Measurements from ENCODE around the gene RFC5. TPM values are rescaled to one million over a fixed set of nuclear protein-coding genes. Genes with fewer than 3 reads are reported as not detected.
"Not testable (repeated sequence)": the region's sequence is repeated elsewhere in the genome, so short reads cannot be mapped to it uniquely, and the experiment has no call there.

Gene RFC5
- total RNA-seq, 1 donor from 2014 or later = 53.6 TPM

GRCh38 chr12:118013283-118013682 is 3.2 kb upstream of the RFC5 start:
- intact Hi-C loops (cut with micrococcal nuclease) = no loop called here

GRCh38 chr12:118015306-118015705 is 1.2 kb upstream of the RFC5 start:
- intact Hi-C loops (cut with micrococcal nuclease) = no loop called here

GRCh38 chr12:118015944-118016343 is 559 bp upstream of the RFC5 start:
- intact Hi-C loops (cut with micrococcal nuclease) = loop anchor here (1.0 to 2.0 kb wide), 3 partner anchors 44 to 357 kb away; partner anchors contain the start of gene TAOK3

DNA sequence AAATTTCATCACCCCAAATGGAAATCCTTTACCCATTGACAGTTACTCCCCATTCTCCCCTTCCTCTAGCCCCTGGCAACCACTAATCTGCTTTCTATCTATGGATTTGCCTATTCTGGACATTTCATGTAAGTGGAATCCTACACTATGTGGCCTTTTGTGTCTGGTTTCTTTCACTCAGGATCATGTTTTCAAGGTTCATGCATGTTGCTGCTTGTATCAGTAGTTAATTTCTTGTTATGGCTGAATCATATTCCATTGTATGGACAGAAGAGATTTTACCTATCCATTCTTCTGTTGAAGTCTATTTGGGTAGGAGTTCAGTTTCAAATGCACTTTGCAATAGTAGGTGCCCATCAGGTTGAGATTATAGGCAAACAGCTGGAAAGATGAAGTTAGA is 1.4 kb downstream of the RFC5 start:
- intact Hi-C loops (cut with micrococcal nuclease) = loop anchor here (2.0 kb wide), 1 partner anchor 355 kb away; the partner anchor contains the start of gene TAOK3

DNA sequence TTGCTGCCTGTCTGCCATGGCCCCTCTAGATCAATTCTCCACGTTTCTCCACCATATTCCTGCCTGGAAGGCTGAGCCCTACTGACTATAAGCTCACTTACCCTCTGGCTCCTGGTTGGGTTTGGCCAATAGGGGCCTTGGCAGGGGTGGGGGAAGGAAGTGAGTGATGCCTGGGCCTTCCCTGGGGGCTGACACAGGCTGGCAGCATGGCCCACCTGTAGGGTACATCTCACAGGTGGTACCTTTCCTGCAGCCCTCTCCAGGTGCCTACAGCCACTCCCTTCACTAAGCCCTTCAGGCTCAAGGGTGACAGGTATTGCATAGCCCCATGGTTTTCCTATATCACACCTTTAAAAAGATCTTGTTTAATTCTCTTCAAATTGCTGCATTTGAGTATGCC is 3.5 kb downstream of the RFC5 start:
- intact Hi-C loops (cut with micrococcal nuclease) = no loop called here

DNA sequence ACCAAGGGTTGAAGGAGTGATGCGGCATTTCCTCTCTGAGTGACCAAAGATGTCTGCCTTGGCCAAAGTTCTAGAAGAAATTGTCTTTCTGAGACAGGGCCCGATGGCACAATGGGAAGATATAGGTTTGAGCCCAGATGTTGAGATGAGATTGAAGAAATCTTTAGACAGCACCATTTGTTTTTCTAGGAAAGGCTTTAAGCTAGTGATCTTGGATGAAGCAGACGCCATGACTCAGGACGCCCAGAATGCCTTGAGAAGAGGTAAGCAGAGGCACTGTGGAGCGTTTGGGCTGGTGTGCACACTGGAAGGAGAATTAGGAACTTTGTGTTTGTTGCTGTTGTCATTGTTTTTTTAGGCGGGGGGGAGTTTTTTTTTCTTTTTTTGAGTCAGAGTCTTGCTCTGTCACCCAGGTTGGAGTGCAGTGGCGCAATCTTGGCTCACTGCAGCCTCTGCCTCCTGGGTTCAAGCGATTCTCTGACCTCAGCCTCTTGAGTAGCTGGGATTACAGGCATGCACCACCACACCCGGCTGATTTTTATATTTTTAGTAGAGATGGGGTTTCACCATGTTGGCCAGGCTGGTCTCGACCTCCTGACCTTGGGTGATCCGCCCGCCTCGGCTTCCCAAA is 5.7 kb downstream of the RFC5 start:
- intact Hi-C loops (cut with micrococcal nuclease) = not testable (repeated sequence)

DNA sequence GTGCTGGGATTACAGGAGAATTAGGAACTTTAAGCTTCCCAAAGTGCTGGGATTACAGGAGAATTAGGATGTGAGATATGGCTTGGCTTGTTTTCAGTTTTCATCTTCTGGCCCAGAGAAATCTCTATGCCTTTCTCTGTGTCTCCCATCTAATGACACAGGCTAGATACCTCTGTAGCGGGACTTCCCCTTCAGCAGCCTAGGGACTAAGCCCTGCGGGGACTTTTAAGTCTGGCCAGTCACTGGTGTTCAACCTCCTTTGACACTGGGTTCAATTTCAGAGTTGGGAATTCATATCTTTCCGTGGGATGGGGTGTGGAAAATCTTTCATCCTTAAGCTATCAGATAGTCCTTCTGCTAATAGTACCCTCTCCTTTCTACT is 6.2 kb downstream of the RFC5 start:
- intact Hi-C loops (cut with micrococcal nuclease) = no loop called here

- intact Hi-C loops (cut with micrococcal nuclease) = no loop called here
Observed at GRCh38 chr12:118023301-118023860, 6.9 kb downstream of the RFC5 start.

- intact Hi-C loops (cut with micrococcal nuclease) = no loop called here
Observed at GRCh38 chr12:118025168-118025567, 8.7 kb downstream of the RFC5 start.

- intact Hi-C loops (cut with micrococcal nuclease) = no loop called here
Observed at GRCh38 chr12:118029166-118029565, 12.7 kb downstream of the RFC5 start.

DNA sequence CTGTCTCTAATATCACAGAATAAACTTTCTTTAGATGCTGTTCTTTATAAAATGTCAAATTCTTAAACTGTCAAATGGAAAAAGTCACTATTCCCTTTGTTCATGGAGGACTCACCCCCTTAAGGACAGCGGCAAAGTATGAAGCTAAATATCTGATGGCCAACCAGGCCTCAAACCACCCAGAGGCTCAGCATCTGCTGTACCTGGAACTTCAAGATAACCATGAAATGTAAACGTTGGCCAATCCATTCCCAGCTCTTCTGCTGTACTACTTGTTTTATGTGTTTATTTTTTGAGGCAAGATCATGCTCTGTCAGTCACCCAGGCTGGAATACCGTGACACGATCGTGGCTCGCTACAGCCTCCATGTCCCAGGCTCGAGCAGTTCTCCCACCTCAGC is 15.7 kb downstream of the RFC5 start:
- intact Hi-C loops (cut with micrococcal nuclease) = no loop called here

DNA sequence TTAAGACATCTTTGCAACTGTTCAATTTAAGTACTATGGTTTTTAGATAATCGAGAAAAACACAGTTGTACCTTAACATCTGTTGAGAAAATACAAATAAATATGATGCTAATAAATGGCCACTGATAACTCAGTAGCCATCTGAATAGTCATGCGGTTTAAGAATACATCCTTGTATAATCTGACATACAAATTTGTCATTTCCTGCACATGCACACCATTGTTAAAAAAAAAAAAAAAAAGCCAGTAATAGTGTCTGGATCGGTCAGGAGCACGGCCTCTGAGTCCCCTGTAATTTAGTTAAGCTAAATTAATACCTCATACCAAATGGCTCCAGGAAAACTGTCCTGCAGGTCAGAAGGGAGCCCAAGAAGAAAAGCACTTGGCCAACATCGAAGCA is 16.8 kb downstream of the RFC5 start:
- intact Hi-C loops (cut with micrococcal nuclease) = no loop called here

- intact Hi-C loops (cut with micrococcal nuclease) = no loop called here
Observed at GRCh38 chr12:118033902-118034301, 17.4 kb downstream of the RFC5 start.

DNA sequence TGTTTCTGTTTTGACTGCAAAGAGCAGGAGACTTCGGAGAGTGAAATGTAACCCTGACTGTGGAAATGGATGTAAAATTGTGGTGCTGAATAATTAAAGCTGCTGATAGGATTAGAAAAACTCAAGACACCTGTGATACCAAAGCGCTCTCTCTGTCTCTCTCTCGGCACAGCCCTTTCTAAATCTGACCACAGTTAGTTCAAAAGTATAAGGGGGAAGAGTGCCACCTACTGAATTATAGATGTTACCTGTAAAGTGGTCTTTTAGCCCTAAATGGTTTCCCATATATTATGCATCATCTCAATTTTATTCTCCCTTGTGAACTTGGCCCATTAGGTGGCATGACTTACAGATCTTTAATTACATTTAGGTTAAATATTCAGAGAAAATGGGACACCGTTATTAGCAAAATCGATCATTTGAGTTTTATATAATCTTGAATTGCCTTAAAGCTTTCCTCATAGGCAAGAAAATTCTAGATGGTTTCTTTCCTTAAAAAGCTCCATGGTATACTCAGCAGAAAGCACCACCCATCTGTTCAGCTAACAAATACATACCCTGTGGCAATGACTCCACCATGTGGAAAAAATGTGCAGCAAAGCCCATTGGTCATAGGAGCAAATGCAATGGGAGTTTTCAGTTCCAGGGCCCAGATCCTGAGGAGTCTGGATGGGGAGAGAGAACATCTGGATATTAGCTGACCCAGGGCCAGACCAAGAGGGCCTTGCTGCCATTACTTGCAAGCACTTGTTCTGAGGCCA is 18.1 kb downstream of the RFC5 start:
- intact Hi-C loops (cut with micrococcal nuclease) = no loop called here

GRCh38 chr12:118035190-118036041 is 18.9 kb downstream of the RFC5 start:
- intact Hi-C loops (cut with micrococcal nuclease) = no loop called here

GRCh38 chr12:118036672-118037411 is 20.3 kb downstream of the RFC5 start:
- intact Hi-C loops (cut with micrococcal nuclease) = no loop called here

DNA sequence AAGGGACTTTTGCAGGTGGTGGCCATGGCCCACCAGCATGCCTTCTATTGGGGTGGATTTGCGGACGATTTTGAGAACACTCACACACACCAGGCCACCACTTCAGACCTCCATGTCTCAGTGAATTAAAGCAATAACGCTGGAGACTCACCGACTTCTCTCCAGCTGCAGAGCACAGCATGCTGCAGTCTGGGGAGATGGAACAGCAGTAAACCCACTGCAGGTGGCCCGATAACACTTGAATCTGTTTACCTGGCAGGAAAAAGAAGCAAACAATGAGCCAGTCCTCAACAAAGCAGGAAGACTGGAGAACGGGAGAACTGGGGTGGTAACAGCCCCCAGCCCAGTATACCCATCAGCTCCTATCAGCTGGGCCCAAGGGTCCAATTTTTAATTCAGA is 21.6 kb downstream of the RFC5 start:
- intact Hi-C loops (cut with micrococcal nuclease) = no loop called here

- intact Hi-C loops (cut with micrococcal nuclease) = no loop called here
Observed at GRCh38 chr12:118042091-118042490, 25.6 kb downstream of the RFC5 start.

DNA sequence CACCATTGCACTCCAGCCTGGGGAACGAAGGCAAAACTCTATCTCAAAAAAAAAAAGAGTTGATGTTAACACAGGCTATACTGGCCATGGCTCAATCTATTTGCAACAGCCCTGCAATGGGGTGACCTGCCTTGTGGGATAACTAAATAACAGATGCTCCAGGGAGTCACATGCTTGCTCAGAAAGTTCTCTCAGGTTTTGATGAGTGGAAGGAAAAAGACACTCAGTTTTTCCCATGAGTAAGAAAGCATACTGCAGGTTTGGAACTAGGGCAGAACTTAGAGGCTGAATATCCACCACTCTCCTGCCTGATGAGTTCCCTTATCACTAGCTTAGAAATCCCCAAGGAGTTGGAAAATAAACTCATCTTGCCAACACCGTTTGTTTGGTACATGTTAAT is 27.6 kb downstream of the RFC5 start:
- intact Hi-C loops (cut with micrococcal nuclease) = no loop called here

DNA sequence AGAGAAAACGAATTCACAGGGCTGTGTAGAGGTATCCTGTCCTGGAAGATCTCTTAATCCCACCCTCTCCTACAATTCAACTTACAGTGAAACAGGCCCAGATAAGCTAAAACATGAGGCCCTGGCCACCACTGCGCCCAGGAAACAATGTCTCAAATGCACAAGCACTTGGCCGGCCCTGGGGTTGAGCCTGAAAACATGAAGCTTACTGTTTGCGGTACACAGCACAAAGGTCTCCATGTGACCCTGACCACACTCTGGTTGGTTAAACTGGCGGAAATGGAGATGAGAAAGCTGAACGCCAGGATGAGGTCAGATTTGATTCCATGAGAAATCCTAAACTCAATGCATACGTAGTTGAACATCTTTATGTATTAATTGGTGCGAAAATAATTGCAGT is 28.1 kb downstream of the RFC5 start:
- intact Hi-C loops (cut with micrococcal nuclease) = no loop called here

DNA sequence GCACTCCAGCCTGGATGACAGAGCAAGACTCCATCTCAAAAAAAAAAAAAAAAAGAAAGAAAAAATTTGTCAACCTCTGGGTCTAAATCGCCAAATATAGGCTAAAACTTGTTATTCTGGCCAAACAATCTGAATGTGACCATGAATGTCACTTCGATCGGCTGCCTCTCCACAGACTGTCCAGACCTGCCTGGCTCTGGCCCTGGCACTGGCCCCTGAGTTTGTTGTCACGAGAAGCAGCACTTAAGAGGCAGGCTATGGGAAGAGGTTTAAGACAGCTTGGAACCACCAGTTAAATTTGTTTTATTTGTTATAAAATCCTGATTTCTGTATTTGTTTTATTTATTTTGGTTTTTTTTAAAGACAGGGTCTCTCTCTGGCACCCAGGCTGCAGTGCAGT is 29.9 kb downstream of the RFC5 start:
- intact Hi-C loops (cut with micrococcal nuclease) = no loop called here

Measured in T-helper 2 cell treated with Interferon-gamma antibody and Interleukin-4, amounts not matched to agents 100 ng/mL and 5 ng/mL, for 36 hours (primary cell).